Spleen (tissue), 7 donors: ENCODE results near the gene RORC.

Experiments used
- CTCF ChIP-seq, 11 experiments: fragments of 200-600 bp in 7 of 11; fragments of 450-650 bp in 4 of 11; sonication (generic) in 4 of 11; IDR thresholded peaks in 8 of 11; conservative IDR thresholded peaks in 3 of 11; 1 replicate in 7 of 11; 2 replicates in 4 of 11; pipeline versions ENCODE4 v1.4.0 to v1.8.0; 2016 to 2021; ENCODE audit warnings: antibody characterized with exemption in 11 of 11, inconsistent platforms in 4 of 11, mild to moderate bottlenecking in 1 of 11
- POLR2A ChIP-seq, 3 donors: fragments of 450-650 bp; IDR thresholded peaks; one replicate each; pipeline ENCODE4 v1.5.1; 2017; ENCODE audit warnings: antibody characterized with exemption in 3 of 3, mild to moderate bottlenecking in 1 of 3
- POLR2AphosphoS5 ChIP-seq, 3 donors: sonication (generic); formaldehyde crosslinking; IDR thresholded peaks; one replicate each; pipeline ENCODE4 v1.5.1; 2017; ENCODE audit warnings: antibody characterized with exemption in 3 of 3
- donor health status: DM: no; HTN: no; CAD: no; lungs with moderate emphysema.
- donor health status: DM: no; HTN: no; CAD: no.
- donor health status: DM: no; HTN: no; CAD: no.

DNA sequence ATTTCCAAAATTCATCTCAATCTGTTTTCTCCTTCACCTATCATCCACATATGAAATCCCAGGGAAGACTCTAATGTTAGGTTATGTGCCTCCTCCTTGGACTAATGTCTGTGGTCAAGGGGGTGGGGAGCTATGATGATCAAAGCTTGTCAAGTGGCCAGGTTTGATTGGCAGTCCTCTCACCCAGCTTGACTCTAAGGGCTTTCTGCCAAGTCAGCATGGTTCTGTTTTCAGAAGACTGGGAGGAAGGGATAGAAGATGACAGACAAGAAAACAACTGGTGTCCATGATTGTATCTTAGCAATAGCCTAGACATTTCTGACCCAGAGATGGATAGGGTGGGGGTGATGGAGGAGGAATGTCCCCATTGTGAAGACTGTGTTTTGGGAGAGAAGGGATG is 31.0 kb upstream of the RORC start:
- TF ChIP-seq POLR2AphosphoS5 (IDR thresholded peaks at IDR 0.05) (no peak), CTCF (IDR thresholded peaks at IDR 0.05 in 8 of 11, conservative IDR thresholded peaks at IDR 0.05 in 3 of 11) (no peak), POLR2A (IDR thresholded peaks at IDR 0.05) (no peak)
